ENCODE data around the gene PAEP. TPM values are rescaled to one million over a fixed set of nuclear protein-coding genes. Genes with fewer than 3 reads are reported as not detected.

The PAEP gene
- total RNA-seq, 1 donor from 2014 or later: not detected

GRCh38 chr9:135572233-135572632, 10.7 kb downstream of the PAEP start:
- H3K4me1 Mint-ChIP-seq (ENCODE audit: low read depth): no peaks in the 10 kb centered on the region
- no peak for DNase-seq (ENCODE audit: low spot score)
- peaks cover 4% of the 10 kb centered on the region for H3K36me3 Mint-ChIP-seq (ENCODE audit: low read depth)
- no peak overlapping the region for H3K27ac Mint-ChIP-seq (ENCODE audit: unreplicated experiment)
- peaks cover 24% of the 10 kb centered on the region for H3K27me3 Mint-ChIP-seq (ENCODE audit: low read depth)
- peaks cover 20% of the 10 kb centered on the region for H3K9me3 Mint-ChIP-seq (ENCODE audit: low read depth)
- TF ChIP-seq CTCF (IDR thresholded peaks at IDR 0.05): no peak
- no peak overlapping the region for H3K4me3 Mint-ChIP-seq (ENCODE audit: unreplicated experiment)

GRCh38 chr9:135573124-135573523, 11.6 kb downstream of the PAEP start:
- Mint-ChIP-seq H3K9me3 (ENCODE audit: low read depth) (peaks cover 20% of the 10 kb centered on the region), H3K4me3 (ENCODE audit: unreplicated experiment) (no peak overlapping the region), H3K36me3 (ENCODE audit: low read depth) (peaks cover 4% of the 10 kb centered on the region), H3K27me3 (ENCODE audit: low read depth) (peaks cover 23% of the 10 kb centered on the region), H3K4me1 (ENCODE audit: low read depth) (no peaks in the 10 kb centered on the region), H3K27ac (ENCODE audit: unreplicated experiment) (no peak overlapping the region)
- TF ChIP-seq CTCF (IDR thresholded peaks at IDR 0.05): no peak
- DNase-seq (ENCODE audit: low spot score): no peak

GRCh38 chr9:135574331-135574730, 12.8 kb downstream of the PAEP start:
- no peak for TF ChIP-seq CTCF (IDR thresholded peaks at IDR 0.05)
- no peak for DNase-seq (ENCODE audit: low spot score)
- Mint-ChIP-seq H3K27ac (ENCODE audit: unreplicated experiment) (no peak overlapping the region), H3K27me3 (ENCODE audit: low read depth) (peaks cover 18% of the 10 kb centered on the region), H3K36me3 (ENCODE audit: low read depth) (peaks cover 1% of the 10 kb centered on the region), H3K4me3 (ENCODE audit: unreplicated experiment) (no peak overlapping the region), H3K9me3 (ENCODE audit: low read depth) (peaks cover 15% of the 10 kb centered on the region), H3K4me1 (ENCODE audit: low read depth) (no peaks in the 10 kb centered on the region)

GRCh38 chr9:135574943-135575342, 13.4 kb downstream of the PAEP start:
- DNase-seq (ENCODE audit: low spot score): no peak
- Mint-ChIP-seq H3K27ac (ENCODE audit: unreplicated experiment) (no peak overlapping the region), H3K27me3 (ENCODE audit: low read depth) (peaks cover 18% of the 10 kb centered on the region), H3K4me3 (ENCODE audit: unreplicated experiment) (no peak overlapping the region), H3K36me3 (ENCODE audit: low read depth) (no peaks in the 10 kb centered on the region), H3K9me3 (ENCODE audit: low read depth) (peaks cover 8% of the 10 kb centered on the region), H3K4me1 (ENCODE audit: low read depth) (no peaks in the 10 kb centered on the region)
- no peak for TF ChIP-seq CTCF (IDR thresholded peaks at IDR 0.05)

GRCh38 chr9:135575995-135576631, 14.6 kb downstream of the PAEP start:
- Mint-ChIP-seq H3K9me3 (ENCODE audit: low read depth) (peaks cover under 1% of the 10 kb centered on the region), H3K27me3 (ENCODE audit: low read depth) (peaks cover 13% of the 10 kb centered on the region), H3K36me3 (ENCODE audit: low read depth) (no peaks in the 10 kb centered on the region), H3K27ac (ENCODE audit: unreplicated experiment) (no peak overlapping the region), H3K4me3 (ENCODE audit: unreplicated experiment) (no peak overlapping the region), H3K4me1 (ENCODE audit: low read depth) (no peaks in the 10 kb centered on the region)
- no peak for DNase-seq (ENCODE audit: low spot score)
- TF ChIP-seq CTCF (IDR thresholded peaks at IDR 0.05): no peak
